ENCODE data around the gene TRAPPC2L. TPM values are rescaled to one million over a fixed set of nuclear protein-coding genes. Genes with fewer than 3 reads are reported as not detected.
"Not testable (repeated sequence)": the region's sequence is repeated elsewhere in the genome, so short reads cannot be mapped to it uniquely, and the experiment has no call there.

TRAPPC2L gene
- total and polyA plus RNA-seq, 2 donors from 2014 or later = 48.3 to 155 TPM

- intact Hi-C loops (cut with DNase I) = no loop called here
- DNase-seq = no peak
- Histone ChIP-seq H3K27ac (ENCODE audit: low read depth in 2 of 2, low read length in 2 of 2) (no peak overlapping the region), H3K9ac (ENCODE audit: low read length in 3 of 3) (no peak overlapping the region), H3K4me3 (ENCODE audit: low read length in 3 of 3) (no peak overlapping the region), H3K4me1 (ENCODE audit: control insufficient read depth in 2 of 3, insufficient read depth in 2 of 3, low read depth in 1 of 3, low read length in 3 of 3) (no peaks in the 10 kb centered on the region), H3K9me3 (ENCODE audit: control insufficient read depth in 2 of 3, insufficient read depth in 1 of 3, low read length in 3 of 3) (no peaks in the 10 kb centered on the region), H3K36me3 (ENCODE audit: control insufficient read depth in 2 of 3, insufficient read depth in 3 of 3, low read length in 3 of 3) (no peaks in the 10 kb centered on the region), H3K27me3 (ENCODE audit: control insufficient read depth, insufficient read depth, low read length) (no peaks in the 10 kb centered on the region)
- TF ChIP-seq CTCF (IDR thresholded peaks at IDR 0.05; ENCODE audit: borderline replicate concordance, extremely low read depth, insufficient read depth) = no peak
- FAIRE-seq = no peak
Observed at GRCh38 chr16:88893127-88893968, 36.4 kb downstream of the TRAPPC2L start.

- H3K9me3 ChIP-seq (ENCODE audit: control insufficient read depth in 2 of 3, insufficient read depth in 1 of 3, low read length in 3 of 3); FAIRE-seq; H3K27ac ChIP-seq (ENCODE audit: low read depth in 2 of 2, low read length in 2 of 2); intact Hi-C loops (cut with DNase I); H3K4me1 ChIP-seq (ENCODE audit: control insufficient read depth in 2 of 3, insufficient read depth in 2 of 3, low read depth in 1 of 3, low read length in 3 of 3); DNase-seq; H3K36me3 ChIP-seq (ENCODE audit: control insufficient read depth in 2 of 3, insufficient read depth in 3 of 3, low read length in 3 of 3); H3K4me3 ChIP-seq (ENCODE audit: low read length in 3 of 3); H3K9ac ChIP-seq (ENCODE audit: low read length in 3 of 3); H3K27me3 ChIP-seq (ENCODE audit: control insufficient read depth, insufficient read depth, low read length): not testable (repeated sequence)
Observed at GRCh38 chr16:88894266-88894665, 37.3 kb downstream of the TRAPPC2L start.

- Histone ChIP-seq H3K9me3 (ENCODE audit: control insufficient read depth in 2 of 3, insufficient read depth in 1 of 3, low read length in 3 of 3) (no peaks in the 10 kb centered on the region), H3K36me3 (ENCODE audit: control insufficient read depth in 2 of 3, insufficient read depth in 3 of 3, low read length in 3 of 3) (no peaks in the 10 kb centered on the region), H3K4me3 (ENCODE audit: low read length in 3 of 3) (no peak overlapping the region), H3K9ac (ENCODE audit: low read length in 3 of 3) (no peak overlapping the region), H3K27me3 (ENCODE audit: control insufficient read depth, insufficient read depth, low read length) (no peaks in the 10 kb centered on the region), H3K4me1 (ENCODE audit: control insufficient read depth in 2 of 3, insufficient read depth in 2 of 3, low read depth in 1 of 3, low read length in 3 of 3) (no peaks in the 10 kb centered on the region), H3K27ac (ENCODE audit: low read depth in 2 of 2, low read length in 2 of 2) (no peak overlapping the region)
- intact Hi-C loops (cut with DNase I) = no loop called here
- FAIRE-seq (no peak), DNase-seq (no peak)
- TF ChIP-seq CTCF (IDR thresholded peaks at IDR 0.05; ENCODE audit: borderline replicate concordance, extremely low read depth, insufficient read depth) = no peak
Observed at GRCh38 chr16:88894681-88895300, 37.9 kb downstream of the TRAPPC2L start.

GRCh38 chr16:88895335-88895734, 38.4 kb downstream of the TRAPPC2L start:
- intact Hi-C loops (cut with DNase I) = no loop called here
- Histone ChIP-seq H3K9ac (ENCODE audit: low read length in 3 of 3) (no peak overlapping the region), H3K9me3 (ENCODE audit: control insufficient read depth in 2 of 3, insufficient read depth in 1 of 3, low read length in 3 of 3) (no peaks in the 10 kb centered on the region), H3K27ac (ENCODE audit: low read depth in 2 of 2, low read length in 2 of 2) (no peak overlapping the region), H3K27me3 (ENCODE audit: control insufficient read depth, insufficient read depth, low read length) (no peaks in the 10 kb centered on the region), H3K36me3 (ENCODE audit: control insufficient read depth in 2 of 3, insufficient read depth in 3 of 3, low read length in 3 of 3) (no peaks in the 10 kb centered on the region), H3K4me3 (ENCODE audit: low read length in 3 of 3) (no peak overlapping the region), H3K4me1 (ENCODE audit: control insufficient read depth in 2 of 3, insufficient read depth in 2 of 3, low read depth in 1 of 3, low read length in 3 of 3) (no peaks in the 10 kb centered on the region)
- FAIRE-seq = no peak
- no peak for TF ChIP-seq CTCF (IDR thresholded peaks at IDR 0.05; ENCODE audit: borderline replicate concordance, extremely low read depth, insufficient read depth)
- DNase-seq = no peak
